GM12872 (cell line): ENCODE results near the gene ORM1.

Experiments used
- TF ChIP-seq, protein P1 (sequence below): IDR thresholded peaks from 3 replicates; pipeline ENCODE4 v1.5.1; 2011; ENCODE audit warnings: low read depth, mild to moderate bottlenecking, low read length, moderate library complexity; ENCODE audit not compliant: insufficient read depth

The ORM1 gene

GRCh38 chr9:114367772-114368569 lies 45.1 kb downstream of the ORM1 start:
- TF ChIP-seq, protein P1, sequence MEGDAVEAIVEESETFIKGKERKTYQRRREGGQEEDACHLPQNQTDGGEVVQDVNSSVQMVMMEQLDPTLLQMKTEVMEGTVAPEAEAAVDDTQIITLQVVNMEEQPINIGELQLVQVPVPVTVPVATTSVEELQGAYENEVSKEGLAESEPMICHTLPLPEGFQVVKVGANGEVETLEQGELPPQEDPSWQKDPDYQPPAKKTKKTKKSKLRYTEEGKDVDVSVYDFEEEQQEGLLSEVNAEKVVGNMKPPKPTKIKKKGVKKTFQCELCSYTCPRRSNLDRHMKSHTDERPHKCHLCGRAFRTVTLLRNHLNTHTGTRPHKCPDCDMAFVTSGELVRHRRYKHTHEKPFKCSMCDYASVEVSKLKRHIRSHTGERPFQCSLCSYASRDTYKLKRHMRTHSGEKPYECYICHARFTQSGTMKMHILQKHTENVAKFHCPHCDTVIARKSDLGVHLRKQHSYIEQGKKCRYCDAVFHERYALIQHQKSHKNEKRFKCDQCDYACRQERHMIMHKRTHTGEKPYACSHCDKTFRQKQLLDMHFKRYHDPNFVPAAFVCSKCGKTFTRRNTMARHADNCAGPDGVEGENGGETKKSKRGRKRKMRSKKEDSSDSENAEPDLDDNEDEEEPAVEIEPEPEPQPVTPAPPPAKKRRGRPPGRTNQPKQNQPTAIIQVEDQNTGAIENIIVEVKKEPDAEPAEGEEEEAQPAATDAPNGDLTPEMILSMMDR, result no peak

DNA sequence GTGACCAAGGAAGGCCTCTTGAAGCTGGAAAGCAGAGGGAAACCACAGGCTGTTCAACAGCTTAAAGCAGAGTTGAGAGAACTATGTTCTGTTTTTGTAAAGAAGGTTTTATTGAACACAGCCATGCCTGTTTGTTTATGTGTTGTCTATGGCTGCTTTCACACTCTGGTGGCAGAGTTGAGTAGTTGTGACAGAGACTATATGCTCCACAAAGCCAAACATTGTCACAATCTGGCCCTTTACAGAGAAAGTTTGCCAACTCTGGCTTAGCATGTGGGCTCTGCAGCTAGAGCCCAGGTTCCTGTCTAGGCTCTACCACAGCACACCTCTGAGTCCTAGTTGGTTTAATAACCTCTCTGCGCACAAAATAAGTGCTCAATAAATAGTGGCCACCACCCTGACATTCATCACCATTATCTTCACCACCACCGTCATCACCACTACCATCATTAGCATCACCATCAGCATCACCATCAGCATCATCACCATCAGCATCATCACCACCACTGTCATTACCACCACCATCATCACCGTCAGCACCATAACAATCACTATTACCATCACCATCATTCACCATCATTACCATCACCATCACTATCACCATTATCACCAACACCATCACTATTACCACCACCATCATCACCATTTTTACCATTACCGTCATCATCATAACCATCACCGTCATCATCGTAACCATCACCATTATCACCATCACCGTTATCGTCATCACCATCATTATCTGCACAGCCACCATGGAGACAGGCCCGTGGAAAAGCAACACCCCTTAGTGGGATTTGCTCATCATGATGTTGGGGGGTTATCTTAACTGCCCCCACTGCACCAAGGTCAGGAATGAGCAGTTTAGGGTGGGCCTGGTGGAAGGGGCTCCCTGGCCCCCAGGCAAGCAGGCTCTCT lies 46.6 kb downstream of the ORM1 start:
- TF ChIP-seq, protein P1, result no peak

DNA sequence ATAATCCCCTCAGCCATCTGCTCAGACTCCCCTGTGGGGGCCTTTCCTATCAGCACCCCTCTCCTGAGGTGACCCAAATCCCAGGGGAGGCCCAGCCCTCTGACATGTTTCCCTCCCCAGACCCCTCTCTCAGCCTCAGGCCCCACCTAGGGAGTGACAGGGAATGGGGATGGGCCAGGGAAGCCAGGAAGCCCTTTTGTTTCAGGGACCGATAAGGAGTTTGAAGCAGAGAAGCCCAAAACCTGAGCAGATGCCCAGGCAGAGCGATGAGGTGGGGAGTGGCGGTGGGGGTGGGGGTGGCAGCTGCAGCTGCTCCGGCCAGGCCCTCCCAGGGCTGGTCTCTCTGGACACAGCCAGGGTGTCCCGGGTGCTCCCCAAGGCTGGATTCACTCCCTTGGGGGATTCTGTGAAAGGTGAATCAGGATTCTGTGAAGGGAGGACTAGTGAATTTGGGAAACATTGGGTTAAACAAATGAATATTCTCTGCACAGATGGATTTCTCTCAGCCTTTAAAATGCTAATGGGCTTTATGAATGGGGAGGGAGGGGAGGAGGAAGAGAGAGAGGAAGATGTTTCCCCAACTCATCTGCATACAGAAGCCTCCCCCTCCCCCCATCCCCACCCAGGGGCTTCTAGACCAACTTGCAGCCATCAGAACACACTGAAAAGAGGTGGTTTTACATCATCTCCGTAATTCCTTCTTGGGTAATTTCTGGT lies 47.5 kb downstream of the ORM1 start:
- TF ChIP-seq, protein P1, result no peak

DNA sequence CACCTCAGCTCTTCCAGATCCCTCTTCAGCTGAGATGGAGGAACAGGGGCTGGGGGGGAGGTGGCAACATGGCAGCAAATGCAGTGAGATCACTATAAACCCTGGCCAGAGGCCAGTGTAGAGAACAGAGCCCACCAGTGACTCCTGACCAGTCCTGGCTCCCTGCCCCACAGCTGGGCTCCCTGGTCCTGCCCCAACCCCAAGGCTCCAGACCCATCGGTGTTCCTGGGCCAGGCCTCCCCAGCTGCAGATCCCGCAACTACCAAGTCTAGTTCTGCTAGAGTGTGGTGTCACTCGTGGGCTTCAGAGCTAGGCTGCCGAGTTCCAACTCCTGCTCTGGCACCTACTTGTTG lies 48.0 kb downstream of the ORM1 start:
- TF ChIP-seq, protein P1, result no peak

DNA sequence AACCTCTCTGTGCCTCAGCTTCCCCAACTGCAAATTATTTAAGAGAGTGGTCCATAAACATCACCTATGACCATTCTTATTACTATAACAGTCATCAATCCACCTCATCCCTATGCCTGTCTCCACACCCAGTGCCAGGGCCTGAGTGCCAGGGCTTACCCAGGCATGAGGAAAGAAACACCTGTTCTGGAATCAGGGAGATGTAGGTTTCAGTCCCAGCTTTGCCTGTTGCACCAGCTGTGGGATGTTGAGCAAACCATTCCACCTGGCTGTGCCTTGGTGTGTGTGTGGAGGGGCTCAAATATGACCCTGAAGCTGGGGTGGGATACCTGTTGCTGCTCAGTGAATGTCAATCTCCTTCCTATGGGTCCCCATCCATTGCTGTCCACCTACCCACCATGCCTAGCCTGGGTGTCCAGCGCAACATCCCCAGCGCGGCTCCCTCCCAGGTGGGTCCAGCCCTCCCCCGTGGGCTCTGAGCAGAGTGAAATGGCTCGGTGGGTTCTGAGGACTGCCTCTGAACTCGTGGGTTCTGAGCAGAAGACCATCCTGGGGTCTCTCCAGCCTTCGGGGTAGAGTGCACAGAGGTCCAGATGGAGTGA lies 48.5 kb downstream of the ORM1 start:
- TF ChIP-seq, protein P1, result no peak

- TF ChIP-seq, protein P1, result no peak
These were observed 49.3 kb downstream of the ORM1 start for GRCh38 chr9:114371973-114372917.
